Transverse colon (tissue), 4 donors: ENCODE data around the gene ADAT1. TPM values are rescaled to one million over a fixed set of nuclear protein-coding genes. Genes with fewer than 3 reads are reported as not detected.

Source experiments
- DNase-seq: peaks from one replicate; pipeline ENCODE4 v3.0.0-alpha.2; 2019
- H3K27ac ChIP-seq, 4 donors: fragments of 200-600 bp; sonication (generic); 2 replicates each; pipeline ENCODE4 v1.5.1; 2016 to 2018; ENCODE audit warnings: inconsistent platforms in 4 of 4
- H3K27me3 ChIP-seq: fragments of 200-600 bp; sonication (generic); 2 replicates; pipeline ENCODE4 v1.5.1; 2017; ENCODE audit warnings: inconsistent platforms
- H3K36me3 ChIP-seq, 4 donors: fragments of 200-600 bp; sonication (generic); 2 replicates each; pipeline ENCODE4 v1.5.1; 2017 to 2019; ENCODE audit warnings: inconsistent platforms in 4 of 4
- H3K4me1 ChIP-seq, 4 donors: fragments of 200-600 bp; sonication (generic); 2 replicates each; pipeline ENCODE4 v1.5.1; 2017 to 2020; ENCODE audit warnings: inconsistent platforms in 4 of 4
- H3K4me3 ChIP-seq, 4 donors: fragments of 200-600 bp; sonication (generic); 1 replicate in 1 of 4; 2 replicates in 3 of 4; pipeline versions ENCODE4 v1.5.1 to v1.6.1; 2017 to 2019; ENCODE audit warnings: inconsistent platforms in 4 of 4
- H3K9me3 ChIP-seq, 2 donors: fragments of 200-600 bp; sonication (generic); 2 replicates each; pipeline ENCODE4 v1.5.1; 2017 to 2019; ENCODE audit warnings: inconsistent platforms in 2 of 2
- EP300 ChIP-seq: sonication (generic); formaldehyde crosslinking; IDR thresholded peaks from one replicate; pipeline ENCODE4 v1.6.1; 2017; ENCODE audit warnings: antibody characterized with exemption, low read depth
- POLR2A ChIP-seq: fragments of 450-650 bp; IDR thresholded peaks from one replicate; pipeline ENCODE4 v1.6.1; 2016; ENCODE audit warnings: antibody characterized with exemption, mild to moderate bottlenecking, moderate library complexity
- POLR2AphosphoS5 ChIP-seq, 3 donors: sonication (generic); formaldehyde crosslinking; IDR thresholded peaks; one replicate each; pipeline ENCODE4 v1.6.1; 2016; ENCODE audit warnings: antibody characterized with exemption in 3 of 3
- WGBS, 2 donors: methylation state at CpG; one replicate each; pipeline ENCODE4 v1.1.5; 2018; ENCODE audit warnings: low coverage in 1 of 2; 5-methylcytosine and 5-hydroxymethylcytosine counted together
- in situ Hi-C, 4 donors: fragments of 200-750 bp; cut with MboI; loops; one replicate each; pipeline versions ENCODE4 v1.15.0 to v1.15.1; 2017; ENCODE audit warnings: low sequenced_read_pairs in 3 of 4, low pct_ligation_motif_present in 1 of 4, low pct_unique_long_range_greater_than_20kb in 1 of 4
- intact Hi-C: fragments of 100-400 bp; cut with DNase I; formaldehyde crosslinking; loops from one replicate; pipeline ENCODE4 v1.15.1; 2023; ENCODE audit warnings: low total_unique reads
- total RNA-seq, 4 donors: library from RNA; depleted of rRNA; stranded (reverse); fragments of >200 nt; gene quantifications; one replicate each; pipeline ENCODE4 v1.1.0, GENCODE V29; 2016
- TF ChIP-seq, protein P1 (sequence below), 5 experiments: fragments of 200-600 bp in 3 of 5; fragments of 450-650 bp in 2 of 5; sonication (generic) in 3 of 5; IDR thresholded peaks; 1 replicate in 2 of 5; 2 replicates in 3 of 5; pipeline ENCODE4 v1.5.1; 2016 to 2017; ENCODE audit warnings: antibody characterized with exemption in 5 of 5, inconsistent platforms in 3 of 5, mild to moderate bottlenecking in 2 of 5, moderate library complexity in 1 of 5

Gene ADAT1
- total RNA-seq, 4 donors from 2014 or later, result 14.1 to 94.3 (median 49.1) TPM

DNA sequence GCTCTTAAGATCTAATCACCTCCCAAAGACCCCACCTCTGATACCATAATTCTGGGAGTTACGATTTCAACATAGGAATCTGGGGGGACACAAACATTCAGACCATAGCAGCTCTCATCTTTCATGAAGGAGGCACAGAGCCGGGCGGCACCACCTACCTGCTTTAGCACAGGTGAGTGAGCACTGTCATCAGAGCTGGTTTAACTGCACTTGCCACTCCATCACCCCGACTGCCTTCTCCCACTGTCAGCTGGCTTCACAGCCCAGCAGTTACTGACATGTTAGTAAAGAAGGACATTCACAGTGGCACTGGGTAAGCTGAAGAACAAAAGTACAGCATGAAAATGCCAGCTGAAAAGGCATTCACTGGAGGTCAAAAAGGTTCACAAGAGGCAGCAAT lies 34.4 kb downstream of the ADAT1 start:
- TF ChIP-seq POLR2A (no peak), POLR2AphosphoS5 (IDR thresholded peaks at IDR 0.05) (no peak), EP300 (no peak)
- TF ChIP-seq, protein P1, sequence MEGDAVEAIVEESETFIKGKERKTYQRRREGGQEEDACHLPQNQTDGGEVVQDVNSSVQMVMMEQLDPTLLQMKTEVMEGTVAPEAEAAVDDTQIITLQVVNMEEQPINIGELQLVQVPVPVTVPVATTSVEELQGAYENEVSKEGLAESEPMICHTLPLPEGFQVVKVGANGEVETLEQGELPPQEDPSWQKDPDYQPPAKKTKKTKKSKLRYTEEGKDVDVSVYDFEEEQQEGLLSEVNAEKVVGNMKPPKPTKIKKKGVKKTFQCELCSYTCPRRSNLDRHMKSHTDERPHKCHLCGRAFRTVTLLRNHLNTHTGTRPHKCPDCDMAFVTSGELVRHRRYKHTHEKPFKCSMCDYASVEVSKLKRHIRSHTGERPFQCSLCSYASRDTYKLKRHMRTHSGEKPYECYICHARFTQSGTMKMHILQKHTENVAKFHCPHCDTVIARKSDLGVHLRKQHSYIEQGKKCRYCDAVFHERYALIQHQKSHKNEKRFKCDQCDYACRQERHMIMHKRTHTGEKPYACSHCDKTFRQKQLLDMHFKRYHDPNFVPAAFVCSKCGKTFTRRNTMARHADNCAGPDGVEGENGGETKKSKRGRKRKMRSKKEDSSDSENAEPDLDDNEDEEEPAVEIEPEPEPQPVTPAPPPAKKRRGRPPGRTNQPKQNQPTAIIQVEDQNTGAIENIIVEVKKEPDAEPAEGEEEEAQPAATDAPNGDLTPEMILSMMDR (IDR thresholded peaks at IDR 0.05), result no peak
- Histone ChIP-seq H3K4me3 (no peak overlapping the region), H3K9me3 (no peaks in the 10 kb centered on the region), H3K4me1 (peaks cover 0 to 20% (median 0%) of the 10 kb centered on the region in 4 donors), H3K36me3 (no peaks in the 10 kb centered on the region), H3K27ac (no peak overlapping the region), H3K27me3 (no peaks in the 10 kb centered on the region)
- in situ Hi-C loops (no loop called here), intact Hi-C loops (no loop called here)
- 93 to 100% methylated on average over 3 to 4 of the region's 4 CpGs for WGBS, 2 donors
- no peak for DNase-seq

DNA sequence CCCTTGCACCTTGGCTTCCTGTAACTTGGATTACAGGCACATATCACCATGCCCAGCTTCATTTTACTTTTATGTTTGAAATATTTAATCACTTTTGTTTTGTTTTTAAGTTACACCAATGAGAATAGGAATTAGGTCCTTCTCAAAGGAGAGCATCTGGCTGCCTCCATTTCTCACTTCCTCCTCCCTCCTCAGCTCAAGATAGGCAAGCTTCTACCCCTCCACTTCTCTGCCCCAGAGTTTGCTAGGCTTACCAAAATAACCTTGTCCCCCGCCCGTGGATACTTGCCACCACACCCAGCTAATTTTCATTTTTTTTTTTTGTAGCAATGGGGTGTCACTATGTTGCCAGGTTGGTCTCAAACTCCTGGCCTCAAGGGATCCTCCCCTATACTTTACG lies 39.0 kb downstream of the ADAT1 start:
- TF ChIP-seq POLR2AphosphoS5 (IDR thresholded peaks at IDR 0.05), result no peak
- no peak for TF ChIP-seq POLR2A
- TF ChIP-seq, protein P1 (IDR thresholded peaks at IDR 0.05), result no peak
- Histone ChIP-seq H3K36me3 (peaks cover 0 to 2% (median under 1%) of the 10 kb centered on the region in 4 donors), H3K27ac (no peak overlapping the region), H3K9me3 (no peaks in the 10 kb centered on the region), H3K4me3 (no peak overlapping the region), H3K4me1 (no peaks in the 10 kb centered on the region), H3K27me3 (no peaks in the 10 kb centered on the region)
- 59 to 70% methylated on average over 3 of the region's 3 CpGs for WGBS, 2 donors
- no peak for DNase-seq
- in situ Hi-C loops, result no loop called here
- intact Hi-C loops, result no loop called here

DNA sequence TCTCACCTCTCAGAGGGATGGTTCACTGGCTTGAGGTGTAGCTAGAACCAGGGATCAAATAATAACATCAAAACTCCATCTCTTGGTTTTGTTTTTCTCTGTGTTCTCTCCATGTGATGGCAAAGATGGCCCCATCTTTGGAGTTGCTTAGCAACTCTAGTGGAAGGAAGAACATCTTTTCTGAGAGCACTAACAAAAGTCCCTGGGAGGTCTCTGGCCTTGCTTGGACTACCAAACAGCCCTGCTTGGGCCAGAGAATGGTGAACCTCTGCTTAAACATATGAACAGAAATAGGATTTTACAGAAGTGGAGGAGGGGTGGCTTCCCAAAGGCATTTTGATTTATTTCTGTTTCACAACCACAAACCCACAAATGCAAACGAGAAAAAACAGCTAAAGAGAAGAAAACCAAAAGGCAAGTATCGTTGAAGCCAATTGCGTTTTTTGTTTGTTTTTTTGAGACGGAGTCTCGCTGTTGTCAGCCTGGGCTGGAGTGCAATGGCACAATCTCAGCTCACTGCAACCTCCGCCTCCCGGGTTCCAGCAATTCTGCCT lies 43.7 kb downstream of the ADAT1 start:
- Histone ChIP-seq H3K4me1 (no peaks in the 10 kb centered on the region), H3K4me3 (no peak overlapping the region), H3K27ac (no peak overlapping the region), H3K36me3 (peaks cover 0 to 34% (median 9%) of the 10 kb centered on the region in 4 donors), H3K27me3 (no peaks in the 10 kb centered on the region), H3K9me3 (no peaks in the 10 kb centered on the region)
- no peak for DNase-seq
- TF ChIP-seq POLR2AphosphoS5 (IDR thresholded peaks at IDR 0.05) (no peak), EP300 (no peak), POLR2A (no peak)
- TF ChIP-seq, protein P1 (IDR thresholded peaks at IDR 0.05), result no peak
- WGBS, 2 donors, result 63 to 75% methylated on average over 2 to 7 of the region's 7 CpGs
- in situ Hi-C loops (no loop called here), intact Hi-C loops (no loop called here)

DNA sequence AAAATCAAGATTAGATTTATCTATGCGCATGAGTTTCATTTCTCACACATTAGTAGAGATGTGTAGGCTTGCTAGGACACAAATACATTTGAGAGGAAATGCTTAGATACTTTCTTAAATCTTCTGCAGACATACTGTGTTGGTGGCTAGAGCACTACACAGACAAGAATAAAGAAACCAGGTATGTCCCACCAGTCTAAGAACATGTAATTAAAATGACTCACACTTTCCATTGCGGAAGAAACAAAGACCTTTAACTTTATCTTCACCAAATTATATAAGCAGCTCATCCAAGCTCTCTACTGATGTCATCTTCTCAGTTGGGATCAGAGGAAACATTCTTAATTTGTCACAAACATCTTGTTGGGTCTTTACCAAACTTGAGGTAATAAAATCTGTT lies 44.4 kb downstream of the ADAT1 start:
- in situ Hi-C loops (no loop called here), intact Hi-C loops (no loop called here)
- TF ChIP-seq, protein P1 (IDR thresholded peaks at IDR 0.05), result no peak
- no peak for TF ChIP-seq POLR2A
- no peak for TF ChIP-seq EP300
- TF ChIP-seq POLR2AphosphoS5 (IDR thresholded peaks at IDR 0.05), result no peak
- Histone ChIP-seq H3K27me3 (no peaks in the 10 kb centered on the region), H3K27ac (no peak overlapping the region), H3K4me3 (no peak overlapping the region), H3K4me1 (no peaks in the 10 kb centered on the region), H3K9me3 (no peaks in the 10 kb centered on the region), H3K36me3 (peaks cover 0 to 39% (median 12%) of the 10 kb centered on the region in 4 donors)
- 97 to 100% methylated on average over 2 of the region's 2 CpGs for WGBS, 2 donors
- DNase-seq, result no peak
